K562 (cell line): ENCODE data around the gene MCM5. TPM values are rescaled to one million over a fixed set of nuclear protein-coding genes. Genes with fewer than 3 reads are reported as not detected.

Experiments
- CBFA2T2 ChIP-seq: fragments of 450-650 bp; conservative IDR thresholded peaks from 2 replicates; pipeline ENCODE4 v1.6.1; 2017; ENCODE audit warnings: mild to moderate bottlenecking
- MBD2 ChIP-seq: sonication (generic); IDR thresholded peaks from 2 replicates; pipeline ENCODE4 v1.6.1; 2016; ENCODE audit warnings: low read depth, borderline replicate concordance
- NELFE ChIP-seq: IDR thresholded peaks from 2 replicates; pipeline ENCODE4 v1.6.1; 2011; ENCODE audit warnings: mild to moderate bottlenecking; ENCODE audit not compliant: insufficient read depth, insufficient read length
- NR2C2 ChIP-seq, 2 experiments: fragments of 200-800 bp in 1 of 2; sonication (Bioruptor generic) in 1 of 2; sonication (generic) in 1 of 2; formaldehyde crosslinking in 1 of 2; IDR thresholded peaks; 2 replicates each; pipeline versions ENCODE4 v1.6.1 to v1.8.0; 2016 to 2022; ENCODE audit warnings: mild to moderate bottlenecking in 1 of 2, missing compliant biosample characterization in 1 of 2, missing genetic modification characterization in 1 of 2, missing genetic modification reagents in 1 of 2
- PKNOX1 ChIP-seq: fragments of 450-650 bp; IDR thresholded peaks from 2 replicates; pipeline ENCODE4 v1.6.1; 2016
- TRIM24 ChIP-seq, 2 experiments: fragments of 450-650 bp; IDR thresholded peaks; 2 replicates each; pipeline ENCODE4 v1.6.1; 2016
- ZKSCAN8 ChIP-seq: fragments of 200-800 bp; sonication (Bioruptor generic); IDR thresholded peaks from 2 replicates; pipeline ENCODE4 v1.6.1; 2016; ENCODE audit warnings: missing genetic modification characterization, missing compliant biosample characterization
- ZNF239 ChIP-seq: fragments of 250-450 bp; sonication (Bioruptor Pico); IDR thresholded peaks from 2 replicates; pipeline ENCODE4 v1.4.0; 2020; ENCODE audit warnings: mild to moderate bottlenecking
- polyA plus RNA-seq, 8 experiments: library from polyadenylated mRNA; depleted of rRNA in 4 of 8; stranded (reverse) in 5 of 8; unstranded in 3 of 8; fragments of >200 nt; fragmentation: Nextera tagmentation in 2 of 8; fragmentation: Illumina TruSeq in 1 of 8; extraction: Ambion mirVana in 2 of 8; extraction: Trizol in 1 of 8; gene quantifications; 2 replicates each; pipeline versions ENCODE4 v1.2.1 to v1.2.3, GENCODE V29; 2011 to 2014; ENCODE audit warnings: inconsistent platforms in 1 of 8, missing spikeins in 1 of 8
- total RNA-seq, 7 experiments: library from RNA; depleted of rRNA in 6 of 7; stranded (reverse); fragments of >200 nt in 6 of 7; fragmentation: Illumina TruSeq in 2 of 7; extraction: Trizol in 2 of 7; gene quantifications; 2 replicates each; pipeline versions ENCODE4 v1.2.1 to v1.2.3, GENCODE V29; 2011 to 2021; ENCODE audit warnings: low replicate concordance in 1 of 7
- TF ChIP-seq, protein P1 (sequence below): fragments of 450-650 bp; IDR thresholded peaks from 2 replicates; pipeline ENCODE4 v1.6.1; 2016; ENCODE audit warnings: mild to moderate bottlenecking, moderate library complexity
- TF ChIP-seq, protein P2 (sequence below), 2 experiments: fragments of 450-650 bp; IDR thresholded peaks; 2 replicates each; pipeline ENCODE4 v1.6.1; 2016

MCM5 gene
- total and polyA plus RNA-seq, 9 of the 15 experiments (the other 6 are each of a cell fraction or from before 2014, with no cell fraction given) = 5.6 to 180 (median 66.1) TPM

GRCh38 chr22:35399678-35400500, at the start of gene MCM5 (continued):
- TF ChIP-seq, protein P1, sequence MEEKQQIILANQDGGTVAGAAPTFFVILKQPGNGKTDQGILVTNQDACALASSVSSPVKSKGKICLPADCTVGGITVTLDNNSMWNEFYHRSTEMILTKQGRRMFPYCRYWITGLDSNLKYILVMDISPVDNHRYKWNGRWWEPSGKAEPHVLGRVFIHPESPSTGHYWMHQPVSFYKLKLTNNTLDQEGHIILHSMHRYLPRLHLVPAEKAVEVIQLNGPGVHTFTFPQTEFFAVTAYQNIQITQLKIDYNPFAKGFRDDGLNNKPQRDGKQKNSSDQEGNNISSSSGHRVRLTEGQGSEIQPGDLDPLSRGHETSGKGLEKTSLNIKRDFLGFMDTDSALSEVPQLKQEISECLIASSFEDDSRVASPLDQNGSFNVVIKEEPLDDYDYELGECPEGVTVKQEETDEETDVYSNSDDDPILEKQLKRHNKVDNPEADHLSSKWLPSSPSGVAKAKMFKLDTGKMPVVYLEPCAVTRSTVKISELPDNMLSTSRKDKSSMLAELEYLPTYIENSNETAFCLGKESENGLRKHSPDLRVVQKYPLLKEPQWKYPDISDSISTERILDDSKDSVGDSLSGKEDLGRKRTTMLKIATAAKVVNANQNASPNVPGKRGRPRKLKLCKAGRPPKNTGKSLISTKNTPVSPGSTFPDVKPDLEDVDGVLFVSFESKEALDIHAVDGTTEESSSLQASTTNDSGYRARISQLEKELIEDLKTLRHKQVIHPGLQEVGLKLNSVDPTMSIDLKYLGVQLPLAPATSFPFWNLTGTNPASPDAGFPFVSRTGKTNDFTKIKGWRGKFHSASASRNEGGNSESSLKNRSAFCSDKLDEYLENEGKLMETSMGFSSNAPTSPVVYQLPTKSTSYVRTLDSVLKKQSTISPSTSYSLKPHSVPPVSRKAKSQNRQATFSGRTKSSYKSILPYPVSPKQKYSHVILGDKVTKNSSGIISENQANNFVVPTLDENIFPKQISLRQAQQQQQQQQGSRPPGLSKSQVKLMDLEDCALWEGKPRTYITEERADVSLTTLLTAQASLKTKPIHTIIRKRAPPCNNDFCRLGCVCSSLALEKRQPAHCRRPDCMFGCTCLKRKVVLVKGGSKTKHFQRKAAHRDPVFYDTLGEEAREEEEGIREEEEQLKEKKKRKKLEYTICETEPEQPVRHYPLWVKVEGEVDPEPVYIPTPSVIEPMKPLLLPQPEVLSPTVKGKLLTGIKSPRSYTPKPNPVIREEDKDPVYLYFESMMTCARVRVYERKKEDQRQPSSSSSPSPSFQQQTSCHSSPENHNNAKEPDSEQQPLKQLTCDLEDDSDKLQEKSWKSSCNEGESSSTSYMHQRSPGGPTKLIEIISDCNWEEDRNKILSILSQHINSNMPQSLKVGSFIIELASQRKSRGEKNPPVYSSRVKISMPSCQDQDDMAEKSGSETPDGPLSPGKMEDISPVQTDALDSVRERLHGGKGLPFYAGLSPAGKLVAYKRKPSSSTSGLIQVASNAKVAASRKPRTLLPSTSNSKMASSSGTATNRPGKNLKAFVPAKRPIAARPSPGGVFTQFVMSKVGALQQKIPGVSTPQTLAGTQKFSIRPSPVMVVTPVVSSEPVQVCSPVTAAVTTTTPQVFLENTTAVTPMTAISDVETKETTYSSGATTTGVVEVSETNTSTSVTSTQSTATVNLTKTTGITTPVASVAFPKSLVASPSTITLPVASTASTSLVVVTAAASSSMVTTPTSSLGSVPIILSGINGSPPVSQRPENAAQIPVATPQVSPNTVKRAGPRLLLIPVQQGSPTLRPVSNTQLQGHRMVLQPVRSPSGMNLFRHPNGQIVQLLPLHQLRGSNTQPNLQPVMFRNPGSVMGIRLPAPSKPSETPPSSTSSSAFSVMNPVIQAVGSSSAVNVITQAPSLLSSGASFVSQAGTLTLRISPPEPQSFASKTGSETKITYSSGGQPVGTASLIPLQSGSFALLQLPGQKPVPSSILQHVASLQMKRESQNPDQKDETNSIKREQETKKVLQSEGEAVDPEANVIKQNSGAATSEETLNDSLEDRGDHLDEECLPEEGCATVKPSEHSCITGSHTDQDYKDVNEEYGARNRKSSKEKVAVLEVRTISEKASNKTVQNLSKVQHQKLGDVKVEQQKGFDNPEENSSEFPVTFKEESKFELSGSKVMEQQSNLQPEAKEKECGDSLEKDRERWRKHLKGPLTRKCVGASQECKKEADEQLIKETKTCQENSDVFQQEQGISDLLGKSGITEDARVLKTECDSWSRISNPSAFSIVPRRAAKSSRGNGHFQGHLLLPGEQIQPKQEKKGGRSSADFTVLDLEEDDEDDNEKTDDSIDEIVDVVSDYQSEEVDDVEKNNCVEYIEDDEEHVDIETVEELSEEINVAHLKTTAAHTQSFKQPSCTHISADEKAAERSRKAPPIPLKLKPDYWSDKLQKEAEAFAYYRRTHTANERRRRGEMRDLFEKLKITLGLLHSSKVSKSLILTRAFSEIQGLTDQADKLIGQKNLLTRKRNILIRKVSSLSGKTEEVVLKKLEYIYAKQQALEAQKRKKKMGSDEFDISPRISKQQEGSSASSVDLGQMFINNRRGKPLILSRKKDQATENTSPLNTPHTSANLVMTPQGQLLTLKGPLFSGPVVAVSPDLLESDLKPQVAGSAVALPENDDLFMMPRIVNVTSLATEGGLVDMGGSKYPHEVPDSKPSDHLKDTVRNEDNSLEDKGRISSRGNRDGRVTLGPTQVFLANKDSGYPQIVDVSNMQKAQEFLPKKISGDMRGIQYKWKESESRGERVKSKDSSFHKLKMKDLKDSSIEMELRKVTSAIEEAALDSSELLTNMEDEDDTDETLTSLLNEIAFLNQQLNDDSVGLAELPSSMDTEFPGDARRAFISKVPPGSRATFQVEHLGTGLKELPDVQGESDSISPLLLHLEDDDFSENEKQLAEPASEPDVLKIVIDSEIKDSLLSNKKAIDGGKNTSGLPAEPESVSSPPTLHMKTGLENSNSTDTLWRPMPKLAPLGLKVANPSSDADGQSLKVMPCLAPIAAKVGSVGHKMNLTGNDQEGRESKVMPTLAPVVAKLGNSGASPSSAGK = 0 out of 2 replicates have a peak, but pooled peaks have one; percentile 10
- TF ChIP-seq ZNF239 (CRISPR knock-in tag) (no peak), TRIM24 (IDR thresholded peaks at IDR 0.05) (0 out of 4 replicates have a peak, but pooled peaks of 1 of the 2 experiments have one; percentile 21), MBD2 (peak; percentile 91), ZKSCAN8 (CRISPR knock-in tag) (no peak), PKNOX1 (peak; percentile 79), CBFA2T2 (no peak), NR2C2 (CRISPR knock-in tag; IDR thresholded peaks at IDR 0.05) (no peak), NR2C2 (tag; IDR thresholded peaks at IDR 0.05) (peak; percentile 85), NELFE (no peak)
- TF ChIP-seq, protein P2, sequence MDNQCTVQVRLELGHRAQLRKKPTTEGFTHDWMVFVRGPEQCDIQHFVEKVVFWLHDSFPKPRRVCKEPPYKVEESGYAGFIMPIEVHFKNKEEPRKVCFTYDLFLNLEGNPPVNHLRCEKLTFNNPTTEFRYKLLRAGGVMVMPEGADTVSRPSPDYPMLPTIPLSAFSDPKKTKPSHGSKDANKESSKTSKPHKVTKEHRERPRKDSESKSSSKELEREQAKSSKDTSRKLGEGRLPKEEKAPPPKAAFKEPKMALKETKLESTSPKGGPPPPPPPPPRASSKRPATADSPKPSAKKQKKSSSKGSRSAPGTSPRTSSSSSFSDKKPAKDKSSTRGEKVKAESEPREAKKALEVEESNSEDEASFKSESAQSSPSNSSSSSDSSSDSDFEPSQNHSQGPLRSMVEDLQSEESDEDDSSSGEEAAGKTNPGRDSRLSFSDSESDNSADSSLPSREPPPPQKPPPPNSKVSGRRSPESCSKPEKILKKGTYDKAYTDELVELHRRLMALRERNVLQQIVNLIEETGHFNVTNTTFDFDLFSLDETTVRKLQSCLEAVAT (IDR thresholded peaks at IDR 0.05) = peak in 1 of 2 experiments; percentile 50; a peak in 1 of 4 replicates
